Middle frontal gyrus (tissue), 1 donor: Measurements from ENCODE around the gene AIPL1.

Experiments used
- DNase-seq: peaks from one replicate; pipeline ENCODE4 v3.0.0-alpha.2; 2015; ENCODE audit warnings: low spot score; ENCODE audit errors: extremely low spot score

Gene AIPL1

DNA sequence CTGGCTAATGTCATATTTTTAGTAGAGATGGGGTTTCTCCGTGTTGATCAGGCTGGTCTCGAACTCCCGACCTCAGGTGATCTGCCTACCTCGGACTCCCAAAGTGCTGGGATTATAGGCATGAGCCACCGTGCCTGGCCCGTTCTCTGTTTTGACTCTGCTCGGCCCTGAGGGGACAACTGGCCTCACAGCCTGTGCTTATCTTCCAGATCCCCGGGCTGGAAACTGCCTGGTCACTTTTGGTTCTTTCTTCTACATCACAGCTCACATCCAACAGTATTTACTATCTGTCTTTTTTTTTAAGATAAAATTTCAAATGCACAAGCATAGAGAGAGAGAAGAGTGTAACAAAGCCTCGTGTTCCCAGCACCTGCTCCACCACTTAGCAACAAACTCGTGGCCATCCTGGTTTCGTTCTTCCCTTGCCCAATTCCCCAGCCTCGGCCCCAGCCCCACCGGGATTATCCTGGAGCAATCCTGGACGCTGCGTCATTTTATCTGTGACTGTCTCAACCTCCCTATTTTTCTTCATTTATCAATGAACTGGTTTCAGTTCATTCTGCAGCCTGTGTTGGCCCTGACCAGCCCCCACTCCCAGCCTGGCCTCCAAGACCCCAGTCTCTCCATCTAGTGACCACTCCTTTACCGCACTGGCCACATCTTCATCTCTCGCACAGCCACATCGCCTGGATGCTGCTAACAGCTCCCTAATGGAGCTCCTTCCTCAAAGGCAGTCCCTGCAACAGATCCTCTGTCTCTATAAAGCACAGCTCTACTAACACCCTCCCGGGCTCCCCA is 30.5 kb upstream of the AIPL1 start:
- no peak for DNase-seq

DNA sequence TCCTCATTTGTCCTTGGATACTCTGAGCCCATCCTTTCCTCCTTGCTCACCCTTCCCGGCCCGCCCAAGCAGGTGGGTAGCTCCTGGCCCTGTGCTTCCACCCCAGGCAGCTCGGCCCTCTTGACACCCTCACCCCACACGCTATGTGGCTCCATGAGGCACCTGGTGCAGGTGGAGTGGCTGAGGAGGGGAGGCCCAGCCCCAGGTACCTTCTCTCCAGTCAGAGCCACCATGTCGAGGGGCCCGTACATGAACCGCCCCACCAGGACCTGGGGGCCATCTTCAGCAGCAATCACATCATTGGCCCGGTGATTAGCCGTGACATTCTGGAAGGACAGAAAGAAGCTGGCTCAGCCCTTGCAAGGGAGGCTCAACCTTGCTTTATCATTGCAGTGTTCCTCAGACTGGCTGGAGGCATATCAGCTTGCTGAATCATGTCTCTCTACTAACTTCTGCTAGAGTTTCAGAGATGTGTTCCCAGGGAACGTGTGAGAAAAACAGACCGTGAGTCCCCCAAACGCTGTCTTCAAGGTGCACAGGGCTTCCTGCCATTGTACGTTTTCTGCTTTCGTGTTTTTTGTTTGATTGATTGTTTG is 29.6 kb upstream of the AIPL1 start:
- DNase-seq, result no peak

DNA sequence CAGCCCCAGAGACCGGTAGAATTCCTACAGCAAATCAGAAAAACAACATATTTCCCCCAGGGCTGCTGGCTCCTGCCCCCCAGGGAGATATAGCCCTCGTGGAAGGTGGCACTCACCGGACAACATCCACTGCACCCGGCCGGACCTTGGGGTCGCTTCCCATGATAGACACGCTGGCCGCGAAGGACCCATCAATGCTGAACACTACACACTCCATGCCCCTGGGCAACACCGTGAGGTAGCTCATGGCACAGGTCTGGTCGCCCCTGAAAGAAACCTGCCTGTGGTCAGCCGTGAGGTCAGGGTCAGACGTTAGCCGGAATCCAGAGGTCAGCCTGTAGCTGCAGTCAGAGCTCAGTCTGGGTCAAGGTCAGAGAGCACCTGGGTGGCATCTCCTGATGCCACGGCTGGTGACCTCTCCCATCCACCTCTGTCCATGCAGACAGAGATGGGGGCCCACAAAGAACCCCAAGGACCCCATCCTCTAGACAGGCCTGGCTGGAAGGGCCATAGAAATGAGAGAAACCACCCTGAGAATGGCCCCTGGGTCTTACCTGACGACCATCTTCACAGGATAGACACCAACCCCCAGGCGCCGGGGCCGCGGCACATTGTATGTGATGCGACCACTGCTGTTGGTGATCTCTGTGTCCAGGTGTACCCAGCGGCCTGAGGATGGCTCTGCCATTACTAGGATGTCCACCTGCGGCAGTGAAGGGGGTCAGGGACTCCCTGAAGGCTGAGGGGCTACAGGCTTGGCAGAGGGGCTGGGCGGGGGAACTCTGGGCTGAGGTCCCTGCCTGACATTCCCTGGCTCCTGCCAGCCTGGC is 28.9 kb upstream of the AIPL1 start:
- no peak for DNase-seq

DNA sequence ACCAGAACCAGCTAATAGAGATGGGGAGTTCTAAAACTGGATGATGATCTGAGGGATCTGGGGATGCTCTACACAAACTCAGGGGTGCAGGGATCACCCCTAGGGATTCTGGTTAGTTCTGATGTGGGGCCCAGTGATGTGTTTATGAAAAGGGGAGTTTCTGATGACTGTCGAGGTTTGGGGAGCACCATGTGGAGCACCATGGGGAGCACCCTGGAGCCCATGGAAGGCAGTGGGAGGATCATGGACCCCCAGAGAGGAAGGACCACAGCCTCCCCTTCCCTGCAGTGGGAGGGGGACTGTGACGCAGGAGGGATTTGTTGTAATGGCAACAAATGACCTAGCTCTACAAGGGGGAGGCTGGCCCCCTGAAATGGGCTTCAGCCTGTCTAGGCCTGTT is 27.8 kb upstream of the AIPL1 start:
- no peak for DNase-seq

DNA sequence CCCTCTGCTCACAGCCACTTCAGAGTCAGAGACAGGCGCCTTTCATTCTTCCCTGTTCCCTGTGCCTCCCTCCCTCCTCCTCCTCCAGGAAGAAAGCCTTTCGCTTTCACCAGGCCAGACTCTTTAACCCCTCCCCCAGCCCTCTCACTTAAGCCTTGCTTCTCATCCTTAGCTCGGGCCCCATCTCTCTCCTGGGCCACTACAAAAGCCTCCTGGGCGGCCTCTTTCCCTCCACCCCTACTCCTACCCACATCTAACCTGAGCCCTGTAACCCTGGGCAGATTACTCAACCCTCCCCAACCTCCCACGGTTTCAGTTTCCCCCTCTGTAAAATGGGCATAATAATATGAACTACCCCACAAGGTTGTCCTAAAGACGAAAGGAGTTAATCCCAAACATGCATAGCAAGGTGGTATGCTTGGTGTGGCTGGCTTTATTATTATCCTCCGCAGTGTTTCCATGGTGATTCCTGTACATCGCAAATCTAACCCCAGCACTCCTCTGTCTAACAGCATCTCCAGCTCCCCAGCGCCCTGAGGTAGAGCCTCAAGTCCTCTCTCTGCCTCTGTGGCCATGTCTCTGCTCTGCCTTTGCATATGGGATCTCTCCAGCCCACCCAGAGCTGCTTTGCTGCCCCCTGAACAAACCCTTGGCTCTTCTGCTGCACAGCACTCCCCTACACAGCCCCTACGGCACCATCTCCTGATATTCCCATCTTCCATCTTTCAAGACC is 27.0 kb upstream of the AIPL1 start:
- no peak for DNase-seq

DNA sequence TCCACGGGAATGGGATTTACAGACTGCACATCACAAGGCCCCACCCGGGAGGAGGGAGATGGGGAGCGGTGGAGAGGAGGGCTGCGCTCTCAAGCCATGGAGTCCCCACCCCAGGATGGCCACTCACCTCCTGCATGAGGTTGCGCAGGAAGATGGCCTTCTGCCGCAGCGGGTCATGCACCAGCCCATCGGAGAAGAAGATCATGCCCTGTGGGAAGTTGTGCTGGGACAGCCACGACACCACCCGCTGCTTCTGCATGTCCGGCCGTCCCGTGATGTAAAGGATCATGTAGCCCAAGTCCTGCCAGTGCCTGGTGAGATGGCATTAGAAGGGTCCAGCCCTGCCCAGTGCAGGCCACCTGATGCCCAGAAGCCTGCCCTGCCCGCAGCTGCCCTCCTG is 26.3 kb upstream of the AIPL1 start:
- DNase-seq, result no peak

DNA sequence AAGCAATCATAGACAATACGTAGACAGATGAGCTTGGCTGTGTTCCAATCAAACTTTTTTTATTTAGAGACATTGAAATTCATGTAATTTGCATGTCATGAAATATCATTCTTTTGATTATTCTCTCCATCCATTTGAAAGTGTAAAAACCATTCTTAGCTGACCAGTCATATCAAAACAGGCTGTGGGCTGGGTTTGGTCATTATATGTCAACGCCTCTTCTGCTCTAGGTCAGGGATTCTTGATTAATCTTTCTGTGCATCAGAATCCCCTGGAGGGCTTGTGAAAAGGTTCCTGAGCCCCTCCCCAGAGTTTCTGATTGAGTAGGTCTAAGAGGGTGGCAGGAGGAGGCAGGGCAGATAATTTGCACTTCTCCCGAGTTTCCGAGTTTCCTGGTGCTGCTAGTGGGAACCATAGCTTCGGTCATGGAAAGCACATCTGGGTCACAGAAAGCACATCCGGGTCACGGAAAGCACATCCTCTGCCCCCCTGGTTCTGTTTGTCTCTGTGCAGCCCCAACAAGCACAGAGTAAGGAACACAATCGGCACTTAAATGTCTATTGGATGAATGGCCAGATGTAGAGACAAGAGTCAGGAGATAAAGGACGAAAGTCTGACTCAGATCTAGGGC is 25.7 kb upstream of the AIPL1 start:
- no peak for DNase-seq

DNA sequence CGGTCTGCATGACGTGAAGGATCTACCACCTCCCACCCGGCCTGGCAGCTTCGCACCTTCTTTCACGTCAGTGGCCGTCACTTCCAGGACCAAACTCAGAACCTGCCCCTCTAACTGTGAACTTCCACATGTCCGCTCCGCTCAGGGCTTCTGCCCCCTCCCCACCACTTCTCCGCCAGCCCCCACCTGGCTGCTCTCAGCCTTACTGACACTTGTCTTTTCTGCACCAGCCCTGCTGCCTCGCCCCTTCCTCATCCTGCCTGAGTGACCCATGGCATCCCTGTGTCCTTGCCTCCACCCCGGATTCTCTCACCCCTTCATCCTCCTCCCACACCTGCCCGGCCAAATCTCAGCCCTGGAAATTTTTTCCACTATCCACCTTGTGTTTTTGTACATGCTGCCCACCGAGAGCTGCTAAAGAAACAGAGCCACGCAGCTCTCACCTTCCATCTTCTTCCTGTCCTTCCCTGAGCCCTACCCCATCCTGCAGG is 23.6 kb upstream of the AIPL1 start:
- no peak for DNase-seq

DNA sequence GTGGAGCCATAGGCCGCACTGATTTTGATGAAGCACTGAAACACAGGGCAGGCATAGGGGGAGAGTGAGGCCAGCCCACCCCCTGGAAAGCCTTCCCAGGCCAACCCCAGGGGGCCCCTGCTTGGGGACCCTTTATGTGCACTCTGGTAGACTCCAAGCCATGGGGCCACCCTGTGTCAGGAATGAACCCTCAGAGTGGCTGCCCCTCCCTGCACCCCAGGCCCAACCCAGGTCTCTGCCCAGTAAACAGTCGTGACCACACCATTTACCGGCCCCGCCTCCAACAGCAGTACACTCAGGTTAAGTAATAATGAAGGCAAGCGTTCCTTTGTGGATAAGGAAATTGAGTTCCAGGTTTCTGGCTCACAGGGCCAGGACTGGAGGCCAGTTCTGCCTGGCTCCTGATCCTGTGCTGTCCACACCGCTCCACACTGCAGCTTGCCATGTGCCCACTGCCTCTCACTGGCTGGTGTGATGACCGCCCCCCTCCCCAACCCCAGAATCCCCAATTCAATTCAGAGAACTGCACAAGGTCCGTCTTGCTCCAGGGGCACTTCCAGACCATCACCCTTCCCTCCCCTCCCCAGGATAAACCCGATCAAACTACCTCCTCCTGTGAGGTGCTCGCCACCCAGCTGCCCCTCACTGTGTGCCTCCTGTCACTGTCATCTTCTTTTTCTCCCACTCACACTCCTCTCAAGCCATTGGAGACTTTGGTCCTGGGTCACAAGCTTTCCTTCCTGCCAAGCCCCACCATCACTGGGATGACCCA is 23.0 kb upstream of the AIPL1 start:
- no peak for DNase-seq

DNA sequence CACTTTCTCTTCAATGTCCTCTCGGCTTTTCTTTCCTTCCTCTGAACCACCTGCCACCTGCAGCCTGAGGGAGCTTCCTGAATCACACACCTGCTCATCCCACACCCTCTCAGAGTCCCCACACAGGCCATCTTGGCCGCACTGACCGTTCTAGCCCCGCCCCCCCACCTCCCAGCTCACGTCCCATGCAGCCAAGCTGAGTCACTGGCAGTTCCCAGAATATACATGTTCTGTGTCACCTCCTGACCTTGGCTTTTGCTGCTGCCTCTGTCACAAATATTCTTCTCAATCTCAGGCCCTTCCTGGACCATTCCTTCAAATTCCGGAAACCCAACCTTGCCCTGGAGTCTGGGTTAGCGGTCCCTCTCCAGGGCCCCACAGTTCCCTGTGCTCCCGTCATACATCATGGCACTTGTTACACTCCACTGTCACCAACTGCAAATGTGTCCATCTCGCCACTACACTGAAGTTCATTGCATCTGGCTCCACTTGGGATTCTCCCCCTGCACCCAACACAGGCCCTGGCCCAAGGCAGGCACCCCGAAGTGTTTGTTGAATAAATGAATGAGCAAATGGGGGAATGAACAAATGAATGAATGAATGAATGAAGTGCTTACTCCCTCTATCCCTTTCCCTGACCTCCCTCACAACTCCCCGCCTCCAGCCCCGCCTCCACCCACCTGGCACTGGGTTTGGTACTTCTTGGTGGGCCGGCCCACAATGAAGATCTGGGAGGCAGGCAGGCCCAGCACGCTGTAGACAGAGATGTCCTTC is 22.2 kb upstream of the AIPL1 start:
- no peak for DNase-seq

DNA sequence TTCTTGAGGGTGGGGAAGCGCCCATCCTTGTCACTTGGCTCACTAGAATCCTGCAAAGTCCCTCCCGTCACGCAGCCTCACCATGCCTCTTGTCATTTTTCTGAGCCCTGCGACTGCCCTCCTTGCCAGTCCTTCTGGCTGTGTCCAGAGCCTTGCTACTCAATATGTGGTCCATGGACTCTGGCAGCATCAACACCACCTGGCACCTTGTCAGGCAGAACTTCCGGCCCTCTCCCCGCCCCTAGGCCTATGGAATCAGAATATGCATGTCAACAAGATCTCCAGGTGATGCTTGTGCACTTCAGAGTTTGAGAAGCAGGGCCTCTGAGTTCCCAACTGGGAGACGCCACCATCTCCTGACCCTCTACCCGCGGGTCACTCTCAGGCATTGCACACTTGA is 21.4 kb upstream of the AIPL1 start:
- no peak for DNase-seq

DNA sequence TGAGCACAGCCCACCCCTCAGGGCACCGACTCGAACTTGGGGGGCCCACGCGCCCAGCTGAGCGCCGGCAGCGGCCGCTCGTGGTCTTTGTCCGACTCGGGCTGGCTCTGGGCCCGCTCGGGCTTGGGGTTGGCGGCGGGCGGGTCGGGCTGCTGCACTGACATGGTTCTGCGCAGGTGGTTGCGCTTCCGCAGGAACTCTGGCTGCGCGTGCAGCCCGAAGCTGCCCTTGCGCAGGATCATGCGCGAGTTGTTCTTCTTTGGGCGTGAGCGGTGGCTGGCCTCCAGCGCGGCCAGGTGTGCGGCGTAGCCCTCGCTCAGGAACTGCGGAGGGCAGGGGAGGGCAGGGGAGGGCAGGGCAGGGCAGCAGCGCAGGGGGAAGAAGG is 20.4 kb upstream of the AIPL1 start:
- no peak for DNase-seq

DNA sequence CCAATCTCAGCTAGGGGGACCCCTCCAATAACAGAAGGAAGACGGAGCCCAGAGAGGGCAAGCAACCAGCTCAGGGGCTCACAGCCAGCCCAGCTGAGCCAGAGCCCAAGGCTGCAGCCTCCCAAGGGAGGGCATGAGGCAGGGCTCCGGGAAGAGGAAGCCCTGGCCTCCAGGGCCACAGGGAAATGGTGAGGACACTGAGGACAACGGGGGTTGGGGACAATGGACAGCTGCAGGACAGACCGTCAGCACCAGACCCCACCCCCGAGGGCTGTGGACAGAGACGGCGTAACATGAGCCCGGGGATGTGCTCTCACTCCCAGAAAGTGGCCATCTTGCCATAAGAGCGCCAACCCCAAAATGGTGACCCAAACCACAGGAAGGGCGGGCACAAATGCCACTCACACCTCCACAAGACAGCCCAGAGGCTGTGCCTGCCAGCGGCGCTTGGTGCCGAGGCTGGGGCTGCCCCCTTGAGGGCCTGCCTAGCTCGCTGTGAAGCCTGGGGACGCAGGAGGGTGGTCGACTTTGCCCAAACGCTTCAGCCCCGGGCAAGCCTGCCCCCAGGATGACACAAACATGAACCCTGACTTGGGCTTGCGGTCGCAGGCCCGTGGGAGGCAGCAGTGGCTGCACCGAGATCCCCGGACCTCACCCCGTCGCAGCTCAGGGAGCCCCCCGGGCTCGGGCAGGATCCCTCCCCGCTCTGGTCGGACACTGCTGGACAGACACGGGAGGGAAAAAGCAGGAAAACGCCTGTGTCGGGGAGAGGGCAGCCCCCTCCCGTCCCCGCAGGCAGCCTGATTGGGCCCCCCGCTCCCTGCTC is 19.8 kb upstream of the AIPL1 start:
- no peak for DNase-seq

DNA sequence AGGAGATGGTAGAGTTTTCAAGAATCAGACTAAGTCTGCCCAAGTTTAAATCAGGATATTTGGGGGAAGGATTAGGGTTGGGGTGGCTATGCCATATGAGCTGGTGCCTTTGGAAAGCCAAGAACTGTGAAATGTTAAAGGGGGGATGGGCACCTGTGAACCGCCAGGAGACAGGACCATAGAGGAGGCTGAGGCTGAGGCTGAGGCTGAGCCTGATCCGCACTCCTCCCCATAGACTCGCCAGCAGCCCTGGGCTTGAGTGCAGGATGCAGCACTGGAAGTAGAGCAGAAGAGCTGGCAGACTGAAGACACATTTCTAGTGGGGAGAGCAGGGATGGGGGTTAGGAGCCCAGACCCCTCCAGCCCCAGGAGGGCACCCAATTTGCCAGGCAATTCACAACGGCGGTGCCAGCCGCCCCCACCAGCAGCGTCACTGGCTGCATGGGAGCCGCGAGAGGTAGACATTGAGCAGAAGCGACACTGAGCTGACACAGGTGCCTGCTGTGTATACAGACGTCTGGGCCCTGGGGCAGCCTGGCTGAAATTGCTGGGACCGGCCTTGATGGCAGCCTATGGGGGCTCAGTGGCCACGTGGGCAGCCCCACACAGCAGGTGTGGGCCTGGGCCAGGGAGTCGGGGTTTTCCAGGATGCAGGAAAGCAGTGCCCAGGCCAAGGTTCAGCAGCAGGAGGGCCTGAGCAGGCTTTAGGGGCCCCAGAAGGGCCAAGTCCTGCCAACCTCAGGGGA is 18.5 kb upstream of the AIPL1 start:
- DNase-seq, result no peak

DNA sequence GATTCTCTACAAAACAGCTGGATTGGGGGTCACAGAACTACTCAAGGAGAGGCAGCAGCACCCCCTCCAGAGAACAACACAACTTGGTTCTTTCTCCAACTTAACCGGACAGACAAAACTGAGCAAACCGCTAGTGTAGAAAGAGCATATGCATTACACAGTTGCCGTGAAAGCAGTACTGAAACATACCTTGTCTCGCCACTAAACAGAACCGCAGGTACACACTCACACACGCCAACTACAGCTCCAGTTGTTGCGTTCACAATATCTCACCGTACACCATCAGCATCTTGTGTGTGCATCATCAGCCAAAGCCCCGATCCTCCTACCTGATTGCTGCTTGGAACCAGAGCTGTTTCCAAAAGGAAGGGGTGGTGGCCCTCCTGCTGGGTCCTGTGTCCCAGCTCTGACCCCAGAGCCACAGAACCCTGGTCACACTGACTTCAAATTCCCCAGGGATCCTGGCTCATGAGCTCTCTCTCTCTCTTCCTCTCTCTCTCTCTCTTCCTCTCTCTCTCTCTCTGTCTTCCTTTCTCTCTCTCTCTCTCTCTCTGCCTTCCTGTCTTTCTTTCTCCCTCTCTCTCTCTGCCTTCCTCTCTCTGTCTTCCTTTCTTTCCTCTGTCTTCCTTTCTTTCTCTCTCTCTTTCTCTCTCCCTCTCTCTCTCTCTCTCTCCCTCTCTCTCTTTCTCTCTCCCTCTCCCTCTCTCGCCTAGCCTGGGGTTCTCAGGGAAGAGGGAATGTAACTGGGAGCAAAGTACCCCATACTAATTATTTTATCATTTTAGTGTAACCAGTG is 17.7 kb upstream of the AIPL1 start:
- no peak for DNase-seq

DNA sequence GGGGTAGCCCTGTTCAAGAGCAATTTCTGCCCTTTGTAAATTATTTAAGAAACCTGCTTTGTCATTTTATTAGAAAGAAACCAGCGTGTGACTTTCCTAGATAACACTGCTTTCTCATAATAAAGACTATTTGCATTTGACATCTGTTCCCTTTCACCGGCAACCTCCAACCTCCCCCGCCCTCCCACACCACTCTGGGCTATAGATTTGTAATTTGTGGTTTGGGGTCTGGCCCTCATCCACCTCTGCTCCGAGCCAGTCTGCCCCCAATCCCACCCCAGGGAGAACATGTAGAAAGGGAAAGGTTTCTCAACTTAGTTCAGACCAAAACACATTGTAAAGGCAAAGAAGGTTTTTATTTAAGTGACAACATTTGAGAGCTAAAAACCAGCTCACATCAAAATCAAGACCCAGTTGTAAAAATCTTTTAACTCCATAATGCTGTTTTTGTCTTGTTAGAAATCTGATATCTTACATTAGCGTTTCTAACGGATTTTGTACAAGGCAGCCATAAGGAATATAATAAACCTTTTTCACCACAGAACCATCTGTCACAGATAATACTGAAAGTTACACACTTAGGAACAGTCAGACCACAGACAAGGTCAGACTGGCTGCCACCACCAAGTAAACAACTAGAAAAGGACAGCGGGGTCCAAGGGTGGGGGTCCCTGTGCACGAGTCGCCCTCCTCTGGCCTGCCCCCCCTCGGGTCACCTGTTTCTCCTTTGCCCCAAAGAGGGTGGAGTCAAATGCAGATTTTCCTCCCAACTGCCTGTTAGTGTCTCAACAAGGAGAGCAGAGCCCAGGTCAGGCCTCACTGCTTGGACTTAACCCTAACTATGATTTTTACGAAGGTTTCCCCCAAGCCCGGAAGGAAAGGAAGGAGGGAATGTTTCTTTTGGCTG is 16.3 kb upstream of the AIPL1 start:
- no peak for DNase-seq
